GM19468 (cell line): ENCODE measurements around the gene AGAP1.

Source experiments
- ATAC-seq: cut with Tn5 transposase; IDR thresholded peaks from one replicate; pipeline ENCODE4 v1.9.1; 2021; ENCODE audit warnings: mild to moderate bottlenecking, moderate library complexity, moderate number of reproducible peaks; ENCODE audit not compliant: unreplicated experiment; ENCODE audit errors: extremely low read depth

Gene AGAP1

GRCh38 chr2:235765181-235765820 lies 271.5 kb downstream of the AGAP1 start:
- ATAC-seq = no peak

- no peak for ATAC-seq
These were observed 272.4 kb downstream of the AGAP1 start for GRCh38 chr2:235766278-235766677.

- ATAC-seq = no peak
These were observed 274.8 kb downstream of the AGAP1 start for GRCh38 chr2:235768606-235769005.

- no peak for ATAC-seq
These were observed 275.2 kb downstream of the AGAP1 start for GRCh38 chr2:235769046-235769445.

- ATAC-seq = no peak
These were observed 277.3 kb downstream of the AGAP1 start for GRCh38 chr2:235770909-235771820.

- no peak for ATAC-seq
These were observed 279.5 kb downstream of the AGAP1 start for GRCh38 chr2:235773188-235773928.

GRCh38 chr2:235774153-235774870 lies 280.5 kb downstream of the AGAP1 start:
- no peak for ATAC-seq

- ATAC-seq = no peak
These were observed 282.7 kb downstream of the AGAP1 start for GRCh38 chr2:235776531-235776930.

- ATAC-seq = peak; percentile 39
These were observed 285.6 kb downstream of the AGAP1 start for GRCh38 chr2:235779444-235779896.

GRCh38 chr2:235780401-235780800 lies 286.6 kb downstream of the AGAP1 start:
- no peak for ATAC-seq

- no peak for ATAC-seq
These were observed 287.9 kb downstream of the AGAP1 start for GRCh38 chr2:235781775-235782174.

GRCh38 chr2:235784788-235785187 lies 290.9 kb downstream of the AGAP1 start:
- ATAC-seq = no peak

GRCh38 chr2:235789552-235789951 lies 295.7 kb downstream of the AGAP1 start:
- no peak for ATAC-seq

- no peak for ATAC-seq
These were observed 299.4 kb downstream of the AGAP1 start for GRCh38 chr2:235793163-235793752.

- ATAC-seq = no peak
These were observed 305.4 kb downstream of the AGAP1 start for GRCh38 chr2:235799281-235799680.

GRCh38 chr2:235802542-235802941 lies 308.7 kb downstream of the AGAP1 start:
- no peak for ATAC-seq

GRCh38 chr2:235803028-235803427 lies 309.2 kb downstream of the AGAP1 start:
- ATAC-seq = no peak

GRCh38 chr2:235804676-235805075 lies 310.8 kb downstream of the AGAP1 start:
- no peak for ATAC-seq

GRCh38 chr2:235806986-235807750 lies 313.3 kb downstream of the AGAP1 start:
- ATAC-seq = no peak
